Tibial nerve (tissue), 4 donors: ENCODE data around the gene RAD51C. TPM values are rescaled to one million over a fixed set of nuclear protein-coding genes. Genes with fewer than 3 reads are reported as not detected.

Source experiments
- DNase-seq, 2 donors: peaks; one replicate each; pipeline ENCODE4 v3.0.0-alpha.2; 2019; ENCODE audit warnings: low spot score in 2 of 2
- H3K27ac ChIP-seq, 4 donors: fragments of 200-600 bp; sonication (generic) in 3 of 4; one replicate each; pipeline ENCODE4 v1.5.1; 2017 to 2019; ENCODE audit warnings: mild to moderate bottlenecking in 1 of 4
- H3K27me3 ChIP-seq, 2 donors: fragments of 200-600 bp; sonication (generic) in 1 of 2; one replicate each; pipeline versions ENCODE4 v1.5.1 to v1.6.0; 2017 to 2019
- H3K36me3 ChIP-seq, 3 donors: fragments of 200-600 bp; sonication (generic); one replicate each; pipeline ENCODE4 v1.5.1; 2018 to 2019
- H3K4me1 ChIP-seq, 4 donors: fragments of 200-600 bp; sonication (generic) in 3 of 4; one replicate each; pipeline ENCODE4 v1.5.1; 2017 to 2019
- H3K4me3 ChIP-seq, 4 donors: fragments of 200-600 bp; sonication (generic) in 3 of 4; one replicate each; pipeline ENCODE4 v1.5.1; 2017 to 2019; ENCODE audit warnings: mild to moderate bottlenecking in 1 of 4, moderate library complexity in 1 of 4
- H3K9me3 ChIP-seq, 4 donors: fragments of 200-600 bp; sonication (generic) in 3 of 4; one replicate each; pipeline ENCODE4 v1.5.1; 2017 to 2019
- CTCF ChIP-seq, 5 experiments: fragments of 200-600 bp in 3 of 5; fragments of 450-650 bp in 2 of 5; sonication (generic) in 3 of 5; IDR thresholded peaks; one replicate each; pipeline ENCODE4 v1.5.1; 2016 to 2019; ENCODE audit warnings: antibody characterized with exemption in 5 of 5, mild to moderate bottlenecking in 3 of 5, moderate library complexity in 2 of 5
- EP300 ChIP-seq, 2 donors: sonication (generic); formaldehyde crosslinking; IDR thresholded peaks; one replicate each; pipeline ENCODE4 v1.6.1; 2017; ENCODE audit warnings: antibody characterized with exemption in 2 of 2, mild to moderate bottlenecking in 1 of 2
- POLR2A ChIP-seq, 2 donors: fragments of 450-650 bp; IDR thresholded peaks; one replicate each; pipeline ENCODE4 v1.6.1; 2017; ENCODE audit warnings: antibody characterized with exemption in 2 of 2, mild to moderate bottlenecking in 2 of 2, moderate library complexity in 2 of 2
- WGBS, 2 donors: methylation state at CpG; one replicate each; pipeline ENCODE4 v1.1.5; 2018; 5-methylcytosine and 5-hydroxymethylcytosine counted together
- small RNA-seq: library from RNA; depleted of rRNA; stranded (forward); fragments of <200 nt; gene quantifications from one replicate; pipeline ENCODE3, GENCODE V24; 2016
- total RNA-seq, 4 donors: library from RNA; depleted of rRNA; stranded (reverse); fragments of >200 nt; gene quantifications; one replicate each; pipeline ENCODE4 v1.1.0, GENCODE V29; 2016

The RAD51C gene
- total RNA-seq, 4 donors from 2014 or later, result 10.3 to 18.8 (median 13.5) TPM

GRCh38 chr17:58779446-58779845, 87.0 kb downstream of the RAD51C start:
- Histone ChIP-seq H3K36me3 (no peaks in the 10 kb centered on the region), H3K4me3 (no peak overlapping the region), H3K9me3 (no peaks in the 10 kb centered on the region), H3K27me3 (no peaks in the 10 kb centered on the region), H3K27ac (no peak overlapping the region), H3K4me1 (no peaks in the 10 kb centered on the region)
- 54 to 70% methylated on average over 1 of the region's 1 CpG for WGBS, 2 donors
- DNase-seq, result no peak
- no peak for TF ChIP-seq EP300 (IDR thresholded peaks at IDR 0.05)
- no peak for TF ChIP-seq POLR2A (IDR thresholded peaks at IDR 0.05)
- TF ChIP-seq CTCF (IDR thresholded peaks at IDR 0.05), result no peak

GRCh38 chr17:58783380-58783779, 91.0 kb downstream of the RAD51C start:
- H3K4me1 ChIP-seq, result peaks cover 0 to 6% (median 0%) of the 10 kb centered on the region in 4 donors
- DNase-seq, result no peak
- no peaks in the 10 kb centered on the region for H3K9me3 ChIP-seq
- TF ChIP-seq POLR2A (IDR thresholded peaks at IDR 0.05) (no peak), EP300 (IDR thresholded peaks at IDR 0.05) (no peak), CTCF (IDR thresholded peaks at IDR 0.05) (no peak)
- no peak overlapping the region for H3K4me3 ChIP-seq
- H3K36me3 ChIP-seq, result no peaks in the 10 kb centered on the region
- WGBS, 2 donors, result 72 to 74% methylated on average over 4 of the region's 4 CpGs
- H3K27ac ChIP-seq, result no peak overlapping the region
- no peaks in the 10 kb centered on the region for H3K27me3 ChIP-seq

GRCh38 chr17:58785097-58785496, 92.7 kb downstream of the RAD51C start:
- WGBS, 2 donors, result 58% methylated on average over 1 of the region's 1 CpG
- DNase-seq, result no peak
- TF ChIP-seq CTCF (IDR thresholded peaks at IDR 0.05) (no peak), EP300 (IDR thresholded peaks at IDR 0.05) (no peak), POLR2A (IDR thresholded peaks at IDR 0.05) (no peak)
- H3K4me3 ChIP-seq, result no peak overlapping the region
- H3K9me3 ChIP-seq, result no peaks in the 10 kb centered on the region
- H3K4me1 ChIP-seq, result peaks cover 0 to 6% (median 0%) of the 10 kb centered on the region in 4 donors
- H3K27ac ChIP-seq, result no peak overlapping the region
- no peaks in the 10 kb centered on the region for H3K36me3 ChIP-seq
- no peaks in the 10 kb centered on the region for H3K27me3 ChIP-seq

Small RNAs within 50 kb of the gene (small RNA-seq; reads per million reads assigned to genes)
- not detected for gene AC011195.1
- gene AC025521.1, result not detected
- gene RF00017, result not detected
- not detected for gene RNU1-108P
- gene RNU1-52P, result not detected
- gene RNU1-85P, result not detected

Other genes starting within 250 kb of the RAD51C start
- under 1 TPM in 1 of 4 donors, not detected in 3; 0.30 TPM for gene HSF5, start 204.2 kb upstream of the RAD51C start, total RNA-seq
- gene MTMR4, start 178.0 kb upstream of the RAD51C start, total RNA-seq, result 10 to 100 TPM; 35.4 to 73.7 (median 39.1) TPM
- under 1 TPM in 2 of 4 donors, not detected in 2; under 0.01 to 0.21 TPM for gene TEX14, start 557 bp upstream of the RAD51C start, total RNA-seq
- under 1 TPM in 2 of 4 donors, not detected in 2; under 0.01 to 0.42 TPM for gene PPM1E, start 63.3 kb downstream of the RAD51C start, total RNA-seq